Osteocyte (in vitro differentiated cells): ENCODE results near the gene CALML3. TPM values are rescaled to one million over a fixed set of nuclear protein-coding genes. Genes with fewer than 3 reads are reported as not detected.

Experiments
- DNase-seq: peaks from one replicate; pipeline ENCODE4 v3.0.0; 2021; ENCODE audit warnings: mixed read lengths; ENCODE audit not compliant: unreplicated experiment; ENCODE audit errors: extremely low spot score
- H3K27ac Mint-ChIP-seq: one replicate; pipeline ENCODE4 v1.8.0; 2021; ENCODE audit warnings: mild to moderate bottlenecking, mixed read lengths; ENCODE audit not compliant: unreplicated experiment
- H3K27me3 Mint-ChIP-seq: one replicate; pipeline ENCODE4 v1.8.0; 2021; ENCODE audit warnings: mixed read lengths; ENCODE audit not compliant: unreplicated experiment
- H3K36me3 Mint-ChIP-seq: one replicate; pipeline ENCODE4 v1.8.0; 2021; ENCODE audit warnings: mixed read lengths; ENCODE audit not compliant: unreplicated experiment
- H3K4me1 Mint-ChIP-seq: one replicate; pipeline ENCODE4 v1.8.0; 2021; ENCODE audit warnings: mixed read lengths; ENCODE audit not compliant: unreplicated experiment
- H3K4me3 Mint-ChIP-seq: one replicate; pipeline ENCODE4 v1.8.0; 2021; ENCODE audit warnings: mild to moderate bottlenecking, moderate library complexity, mixed read lengths; ENCODE audit not compliant: unreplicated experiment
- H3K9me3 Mint-ChIP-seq: one replicate; pipeline ENCODE4 v1.8.0; 2021; ENCODE audit warnings: mixed read lengths; ENCODE audit not compliant: unreplicated experiment
- total RNA-seq: library from RNA; stranded (reverse); gene quantifications from 2 replicates; pipeline ENCODE4 v1.2.1, GENCODE V29; 2021
- TF ChIP-seq, protein P1 (sequence below): fragments of 200-600 bp; sonication (generic); IDR thresholded peaks from 2 replicates; pipeline ENCODE4 v1.5.0; 2021; ENCODE audit warnings: antibody characterized with exemption, mild to moderate bottlenecking, moderate library complexity

Gene CALML3
- total RNA-seq, 1 donor from 2014 or later, result not detected

DNA sequence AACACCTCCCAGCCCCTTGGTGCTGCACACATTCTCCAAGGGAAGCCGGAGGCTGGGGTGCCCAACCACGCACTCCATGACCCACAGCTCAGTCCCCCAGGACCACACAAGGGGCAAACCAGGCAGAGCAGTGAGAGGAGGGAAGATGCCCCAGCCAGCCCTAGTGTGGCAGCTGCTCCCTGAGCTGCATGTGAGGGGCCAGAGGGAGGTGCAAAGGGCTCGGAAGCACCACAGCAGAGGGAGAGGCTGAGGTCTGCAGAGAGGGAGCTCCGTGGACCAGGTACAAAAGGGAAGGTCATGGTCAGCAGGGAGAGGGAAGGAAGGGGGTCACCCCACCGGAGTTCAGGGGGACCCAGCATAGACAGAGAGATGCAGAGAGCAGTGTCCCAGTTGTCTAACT lies 23.9 kb upstream of the CALML3 start:
- Mint-ChIP-seq H3K27me3 (peaks cover 39% of the 10 kb centered on the region), H3K4me3 (no peak overlapping the region), H3K9me3 (no peaks in the 10 kb centered on the region), H3K27ac (no peak overlapping the region), H3K4me1 (peaks cover 2% of the 10 kb centered on the region), H3K36me3 (no peaks in the 10 kb centered on the region)
- DNase-seq, result no peak
- TF ChIP-seq, protein P1, sequence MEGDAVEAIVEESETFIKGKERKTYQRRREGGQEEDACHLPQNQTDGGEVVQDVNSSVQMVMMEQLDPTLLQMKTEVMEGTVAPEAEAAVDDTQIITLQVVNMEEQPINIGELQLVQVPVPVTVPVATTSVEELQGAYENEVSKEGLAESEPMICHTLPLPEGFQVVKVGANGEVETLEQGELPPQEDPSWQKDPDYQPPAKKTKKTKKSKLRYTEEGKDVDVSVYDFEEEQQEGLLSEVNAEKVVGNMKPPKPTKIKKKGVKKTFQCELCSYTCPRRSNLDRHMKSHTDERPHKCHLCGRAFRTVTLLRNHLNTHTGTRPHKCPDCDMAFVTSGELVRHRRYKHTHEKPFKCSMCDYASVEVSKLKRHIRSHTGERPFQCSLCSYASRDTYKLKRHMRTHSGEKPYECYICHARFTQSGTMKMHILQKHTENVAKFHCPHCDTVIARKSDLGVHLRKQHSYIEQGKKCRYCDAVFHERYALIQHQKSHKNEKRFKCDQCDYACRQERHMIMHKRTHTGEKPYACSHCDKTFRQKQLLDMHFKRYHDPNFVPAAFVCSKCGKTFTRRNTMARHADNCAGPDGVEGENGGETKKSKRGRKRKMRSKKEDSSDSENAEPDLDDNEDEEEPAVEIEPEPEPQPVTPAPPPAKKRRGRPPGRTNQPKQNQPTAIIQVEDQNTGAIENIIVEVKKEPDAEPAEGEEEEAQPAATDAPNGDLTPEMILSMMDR, result no peak

DNA sequence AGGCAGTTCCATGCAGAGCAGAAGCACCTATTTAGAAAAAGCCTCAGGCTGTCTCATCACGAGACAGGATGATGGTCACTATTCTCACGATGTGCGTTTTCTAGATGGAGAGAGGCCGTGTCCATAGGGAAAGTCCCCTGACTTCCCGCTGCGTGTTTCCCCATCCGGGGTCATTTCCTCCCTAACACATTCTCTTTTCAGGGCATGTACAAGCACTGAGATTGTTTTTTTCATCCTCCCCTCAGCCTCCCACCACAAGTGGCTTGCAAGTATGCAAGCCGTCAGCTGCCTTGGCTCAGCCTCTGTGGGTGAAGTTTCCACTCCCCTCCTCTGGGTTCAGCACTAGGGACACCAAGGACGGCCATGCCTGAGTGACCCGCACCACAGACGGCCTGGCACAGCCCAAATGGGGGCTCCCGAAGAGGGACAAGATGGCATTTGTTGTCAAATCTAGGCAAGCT lies 22.7 kb upstream of the CALML3 start:
- H3K27ac Mint-ChIP-seq, result no peak overlapping the region
- H3K4me1 Mint-ChIP-seq, result peaks cover 2% of the 10 kb centered on the region
- DNase-seq, result no peak
- H3K27me3 Mint-ChIP-seq, result peaks cover 40% of the 10 kb centered on the region
- no peaks in the 10 kb centered on the region for H3K36me3 Mint-ChIP-seq
- no peaks in the 10 kb centered on the region for H3K9me3 Mint-ChIP-seq
- no peak overlapping the region for H3K4me3 Mint-ChIP-seq
- TF ChIP-seq, protein P1, result no peak

DNA sequence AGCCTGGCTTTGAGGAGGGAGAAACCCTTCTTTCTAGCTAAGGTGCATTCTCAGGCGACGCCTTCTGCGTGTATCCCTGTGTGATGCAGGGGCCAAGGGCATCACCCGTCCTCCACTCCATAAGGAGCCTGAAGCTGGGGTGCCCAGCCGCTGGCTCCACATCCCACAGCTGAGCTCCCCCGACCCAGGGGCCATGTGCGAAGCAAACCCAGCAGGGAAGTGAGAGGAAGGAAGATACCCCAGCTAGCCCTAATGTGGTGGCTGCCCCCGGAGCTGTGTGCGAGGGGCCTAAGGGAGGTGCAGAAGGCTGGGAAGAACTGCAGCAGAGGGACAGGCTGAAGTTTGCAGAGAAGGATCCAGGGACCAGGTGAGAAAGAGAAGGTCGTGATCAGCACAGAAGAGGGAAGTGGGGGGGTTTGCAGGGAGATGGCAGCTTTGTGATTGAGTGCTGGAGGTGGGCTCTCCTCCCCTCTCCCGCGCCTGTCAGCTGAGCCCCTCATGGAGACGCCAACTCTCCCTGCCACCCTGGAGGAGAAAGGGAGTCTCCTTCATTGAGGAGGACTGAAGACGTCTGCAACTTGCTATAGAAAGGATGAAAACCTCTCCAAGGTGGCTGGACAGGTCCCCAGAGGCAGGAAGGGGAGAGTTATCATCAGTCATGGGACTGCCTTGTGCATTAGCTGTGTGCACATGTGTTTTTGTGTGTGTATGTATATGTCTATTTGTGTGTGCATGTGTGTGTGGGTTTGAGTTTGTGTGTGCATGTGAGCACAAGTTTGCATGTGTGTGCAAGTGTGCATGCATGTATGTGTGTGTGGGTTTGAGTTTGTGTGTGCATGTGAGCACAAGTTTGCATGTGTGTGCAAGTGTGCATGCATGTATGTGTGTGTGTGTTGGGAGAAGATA lies 21.9 kb upstream of the CALML3 start:
- Mint-ChIP-seq H3K27me3 (peaks cover 40% of the 10 kb centered on the region), H3K9me3 (no peaks in the 10 kb centered on the region), H3K27ac (no peak overlapping the region), H3K36me3 (no peaks in the 10 kb centered on the region), H3K4me1 (peaks cover 2% of the 10 kb centered on the region), H3K4me3 (no peak overlapping the region)
- no peak for DNase-seq
- TF ChIP-seq, protein P1, result no peak

DNA sequence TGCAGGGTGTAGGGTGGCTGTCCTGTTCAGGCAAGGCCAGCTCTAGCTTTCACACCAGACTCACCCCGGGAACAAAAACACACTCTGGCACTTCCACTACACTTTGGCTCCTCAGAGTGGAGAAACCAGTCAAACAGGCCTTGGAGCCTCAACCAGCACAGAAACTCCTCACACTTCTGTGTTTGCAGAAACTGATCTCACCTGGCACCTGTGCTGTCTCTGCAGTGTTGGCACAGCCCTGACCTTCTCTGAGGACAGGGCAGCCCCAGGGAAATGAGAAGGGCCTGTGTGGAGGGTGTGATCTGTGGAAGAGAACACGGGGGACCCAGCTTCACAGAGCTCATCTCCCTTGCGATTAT lies 21.3 kb upstream of the CALML3 start:
- no peak for DNase-seq
- no peak overlapping the region for H3K4me3 Mint-ChIP-seq
- no peaks in the 10 kb centered on the region for H3K9me3 Mint-ChIP-seq
- no peaks in the 10 kb centered on the region for H3K36me3 Mint-ChIP-seq
- TF ChIP-seq, protein P1, result no peak
- no peak overlapping the region for H3K27ac Mint-ChIP-seq
- peaks cover 2% of the 10 kb centered on the region for H3K4me1 Mint-ChIP-seq
- peaks cover 40% of the 10 kb centered on the region for H3K27me3 Mint-ChIP-seq
